OCI-LY3 (cell line): ENCODE results near the gene RRAGD.

Source experiments
- H2AFZ ChIP-seq: fragments of 200-600, 300-600 bp; shearing (Covaris generic); 2 replicates; pipeline ENCODE4 v1.6.0; 2014; ENCODE audit warnings: antibody characterized with exemption, low read depth, low read length
- H3K27ac ChIP-seq: fragments of 200-600, 300-600 bp; sonication (generic); 2 replicates; pipeline ENCODE4 v1.5.1; 2014; ENCODE audit warnings: mild to moderate bottlenecking, low read length, moderate library complexity, mixed read lengths
- H3K27me3 ChIP-seq: fragments of 200-600, 300-600 bp; sonication (generic); 2 replicates; pipeline ENCODE4 v1.6.1; 2014; ENCODE audit warnings: low read depth, low read length, mixed read lengths
- H3K36me3 ChIP-seq: fragments of 200-600, 300-600 bp; sonication (generic); replicated peaks from 2 replicates; pipeline ENCODE3; 2014; ENCODE audit warnings: low read depth, low read length, mixed read lengths
- H3K4me1 ChIP-seq: fragments of 300-600, 200-600 bp; sonication (generic); 2 replicates; pipeline ENCODE4 v1.6.1; 2014; ENCODE audit warnings: low read length, mixed read lengths
- H3K4me2 ChIP-seq: fragments of 200-600, 300-600 bp; sonication (generic); 2 replicates; pipeline ENCODE4 v1.6.1; 2014; ENCODE audit warnings: low read length, mixed read lengths
- H3K4me3 ChIP-seq: fragments of 300-600, 200-600 bp; sonication (generic); 2 replicates; pipeline ENCODE4 v1.5.1; 2014; ENCODE audit warnings: antibody characterized with exemption, mild to moderate bottlenecking, low read length, moderate library complexity
- H3K79me2 ChIP-seq: fragments of 300-600, 200-600 bp; shearing (Covaris generic); 2 replicates; pipeline ENCODE4 v1.6.1; 2014; ENCODE audit warnings: mild to moderate bottlenecking, low read length, mixed read lengths
- H3K9ac ChIP-seq: fragments of 300-600, 200-600 bp; shearing (Covaris generic); 2 replicates; pipeline ENCODE4 v1.6.0; 2014; ENCODE audit warnings: mild to moderate bottlenecking, low read length, moderate library complexity
- H3K9me3 ChIP-seq: fragments of 200-600, 300-600 bp; shearing (Covaris generic); 2 replicates; pipeline ENCODE4 v1.6.1; 2014; ENCODE audit warnings: low read length, mixed read lengths; ENCODE audit not compliant: insufficient read depth
- H4K20me1 ChIP-seq: fragments of 200-600, 300-600 bp; sonication (generic); 2 replicates; pipeline ENCODE4 v1.6.1; 2016; ENCODE audit warnings: low read length, mixed read lengths; ENCODE audit not compliant: insufficient read depth
- CTCF ChIP-seq: fragments of 200-600, 300-600 bp; sonication (generic); IDR thresholded peaks from 2 replicates; pipeline ENCODE4 v1.5.1; 2014; ENCODE audit warnings: antibody characterized with exemption, low read length, low read depth
- EZH2phosphoT487 ChIP-seq: fragments of 200-600 bp; shearing (Covaris generic); IDR thresholded peaks from 2 replicates; pipeline ENCODE4 v1.6.1; 2018; ENCODE audit warnings: antibody characterized with exemption, mixed run types, low read depth

RRAGD gene

GRCh38 chr6:89352278-89353117, 59.6 kb downstream of the RRAGD start, which contains the start of gene UBE2J1:
TSS of gene UBE2J1 (minus strand) at chr6:89352722. CDS start at chr6:89352569, 153 bp downstream.
- Histone ChIP-seq H3K79me2 (peaks cover 53% of the 10 kb centered on the region), H3K4me3 (peak within 1 kb of the TSS; percentile 93), H3K9me3 (no peaks in the 10 kb centered on the region), H3K9ac (peak within 1 kb of the TSS; percentile 85), H3K27me3 (no peaks in the 10 kb centered on the region), H2AFZ (peak within 1 kb of the TSS; percentile 73; the same call in 1 of the 2 replicates), H3K36me3 (peaks cover 11% of the 10 kb centered on the region), H3K27ac (peak within 1 kb of the TSS; percentile 66), H4K20me1 (peaks cover 28% of the 10 kb centered on the region), H3K4me2 (peak within 1 kb of the TSS; percentile 86), H3K4me1 (peaks cover 55% of the 10 kb centered on the region)
- no peak for TF ChIP-seq CTCF
- TF ChIP-seq EZH2phosphoT487, result no peak

GRCh38 chr6:89351671-89352277, 60.3 kb downstream of the RRAGD start:
- Histone ChIP-seq H3K27ac (peak overlapping the region; percentile 66), H3K4me2 (peak overlapping the region; percentile 86), H3K9me3 (no peaks in the 10 kb centered on the region), H4K20me1 (peaks cover 34% of the 10 kb centered on the region), H2AFZ (no peak overlapping the region), H3K4me3 (peak overlapping the region; percentile 93), H3K36me3 (peaks cover 11% of the 10 kb centered on the region), H3K79me2 (peaks cover 61% of the 10 kb centered on the region), H3K9ac (peak overlapping the region; percentile 85), H3K27me3 (no peaks in the 10 kb centered on the region), H3K4me1 (peaks cover 48% of the 10 kb centered on the region)
- TF ChIP-seq CTCF (no peak), EZH2phosphoT487 (no peak)

GRCh38 chr6:89350281-89350966, 61.6 kb downstream of the RRAGD start:
- TF ChIP-seq EZH2phosphoT487, result no peak
- H3K27me3 ChIP-seq, result no peaks in the 10 kb centered on the region
- peak overlapping the region; percentile 93 for H3K4me3 ChIP-seq
- peaks cover 35% of the 10 kb centered on the region for H3K4me1 ChIP-seq
- no peak overlapping the region for H2AFZ ChIP-seq
- H3K9ac ChIP-seq, result no peak overlapping the region
- peaks cover 11% of the 10 kb centered on the region for H3K36me3 ChIP-seq
- peak overlapping the region; percentile 86 for H3K4me2 ChIP-seq
- H3K9me3 ChIP-seq, result no peaks in the 10 kb centered on the region
- peaks cover 72% of the 10 kb centered on the region for H3K79me2 ChIP-seq
- H3K27ac ChIP-seq, result peak overlapping the region; percentile 66
- peaks cover 43% of the 10 kb centered on the region for H4K20me1 ChIP-seq

GRCh38 chr6:89348372-89348771, 63.7 kb downstream of the RRAGD start:
- TF ChIP-seq CTCF, result no peak
- TF ChIP-seq EZH2phosphoT487, result no peak
- no peak overlapping the region for H2AFZ ChIP-seq
- no peak overlapping the region for H3K27ac ChIP-seq
- H3K9ac ChIP-seq, result no peak overlapping the region
- peaks cover 84% of the 10 kb centered on the region for H3K79me2 ChIP-seq
- peaks cover 55% of the 10 kb centered on the region for H4K20me1 ChIP-seq
- H3K4me2 ChIP-seq, result no peak overlapping the region
- H3K36me3 ChIP-seq, result peaks cover 11% of the 10 kb centered on the region
- H3K4me1 ChIP-seq, result peaks cover 28% of the 10 kb centered on the region
- H3K9me3 ChIP-seq, result no peaks in the 10 kb centered on the region
- H3K4me3 ChIP-seq, result no peak overlapping the region
- no peaks in the 10 kb centered on the region for H3K27me3 ChIP-seq
